ENCODE data around the gene ARHGAP5. TPM values are rescaled to one million over a fixed set of nuclear protein-coding genes. Genes with fewer than 3 reads are reported as not detected.
A peak's percentile ranks its signal among the peaks of the same experiment; 100 is the strongest.

ARHGAP5 gene
- polyA plus RNA-seq, 1 donor = 56.3 TPM

DNA sequence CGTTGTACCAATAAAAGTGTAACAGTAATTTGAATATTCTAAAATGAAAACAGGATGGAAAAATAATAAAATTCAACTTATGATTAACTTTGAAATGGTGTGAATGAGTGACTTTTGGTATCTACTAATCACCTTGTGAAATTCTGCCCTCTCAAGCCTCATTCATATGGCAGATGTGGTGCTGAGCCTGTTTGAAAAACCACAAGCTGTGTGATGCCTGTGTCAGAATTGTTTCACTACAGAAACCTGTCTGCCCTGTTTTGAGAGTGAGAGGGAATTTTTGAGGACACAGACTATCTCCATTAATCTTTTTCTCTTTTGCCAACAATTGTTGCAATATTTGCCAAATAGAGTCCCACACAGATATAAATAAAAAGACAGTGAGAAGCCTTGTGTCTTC is 120.8 kb downstream of the ARHGAP5 start:
- 100% methylated on average over 1 of the region's 1 CpG for WGBS (ENCODE audit: insufficient coverage, low lambda C conversion rate)
- H3K36me3 ChIP-seq (ENCODE audit: control insufficient read depth, insufficient read depth, low read length) = no peaks in the 10 kb centered on the region
- no peak overlapping the region for H3K27ac ChIP-seq (ENCODE audit: low read length)
- H3K4me1 ChIP-seq (ENCODE audit: control insufficient read depth, insufficient read depth, low read length) = peaks cover 3% of the 10 kb centered on the region
- H3K27me3 ChIP-seq (ENCODE audit: control insufficient read depth, insufficient read depth, low read length) = no peaks in the 10 kb centered on the region
- no peaks in the 10 kb centered on the region for H3K9me3 ChIP-seq (ENCODE audit: control insufficient read depth, low read depth, low read length)
- DNase-seq = no peak
- no peak overlapping the region for H3K4me3 ChIP-seq (ENCODE audit: low read length)

DNA sequence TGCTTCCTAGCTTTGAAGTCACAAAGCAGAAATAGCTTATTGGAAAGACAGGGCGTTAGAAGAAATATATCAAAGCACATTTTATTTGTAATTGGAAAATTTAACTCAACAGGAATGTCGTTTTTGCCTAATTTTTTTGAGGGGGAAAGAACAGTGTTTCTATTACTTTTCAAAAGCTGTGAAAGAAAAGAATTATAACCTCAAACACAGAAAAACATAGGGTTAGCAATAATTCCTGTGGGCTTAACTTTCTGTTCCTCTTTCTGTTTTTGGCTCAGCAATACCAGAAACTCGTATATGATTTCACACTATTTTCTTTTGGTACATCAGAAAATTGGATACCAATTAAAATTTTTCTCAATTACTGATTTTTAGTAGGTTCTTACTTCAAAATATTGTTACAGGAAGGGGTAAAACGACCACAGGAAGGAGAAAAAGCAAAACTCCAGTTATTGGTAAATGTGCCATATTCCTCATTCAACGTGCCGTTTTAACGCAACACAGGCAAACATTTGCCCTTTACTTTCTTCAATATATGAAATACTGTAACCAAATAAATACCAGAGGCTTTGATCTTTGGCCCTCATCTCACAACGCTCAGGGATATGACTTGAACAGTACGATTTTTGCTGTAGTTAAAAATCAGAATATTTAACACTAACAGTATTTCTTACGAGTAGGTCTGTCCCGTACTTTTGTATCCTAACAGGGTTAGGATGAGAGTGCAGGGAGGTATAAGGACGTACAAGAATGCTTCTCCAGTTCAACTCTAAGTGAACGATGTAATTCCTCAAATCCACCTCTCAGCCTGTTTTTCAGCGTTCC is 123.5 kb downstream of the ARHGAP5 start:
- no peak for DNase-seq
- peaks cover 6% of the 10 kb centered on the region for H3K4me1 ChIP-seq (ENCODE audit: control insufficient read depth, insufficient read depth, low read length)
- peak overlapping the region; percentile 88 for H3K27ac ChIP-seq (ENCODE audit: low read length)
- no peaks in the 10 kb centered on the region for H3K9me3 ChIP-seq (ENCODE audit: control insufficient read depth, low read depth, low read length)
- H3K4me3 ChIP-seq (ENCODE audit: low read length) = peak overlapping the region; percentile 68
- no peaks in the 10 kb centered on the region for H3K36me3 ChIP-seq (ENCODE audit: control insufficient read depth, insufficient read depth, low read length)
- H3K27me3 ChIP-seq (ENCODE audit: control insufficient read depth, insufficient read depth, low read length) = no peaks in the 10 kb centered on the region
- WGBS (ENCODE audit: insufficient coverage, low lambda C conversion rate) = 37% methylated on average over 6 of the region's 14 CpGs

DNA sequence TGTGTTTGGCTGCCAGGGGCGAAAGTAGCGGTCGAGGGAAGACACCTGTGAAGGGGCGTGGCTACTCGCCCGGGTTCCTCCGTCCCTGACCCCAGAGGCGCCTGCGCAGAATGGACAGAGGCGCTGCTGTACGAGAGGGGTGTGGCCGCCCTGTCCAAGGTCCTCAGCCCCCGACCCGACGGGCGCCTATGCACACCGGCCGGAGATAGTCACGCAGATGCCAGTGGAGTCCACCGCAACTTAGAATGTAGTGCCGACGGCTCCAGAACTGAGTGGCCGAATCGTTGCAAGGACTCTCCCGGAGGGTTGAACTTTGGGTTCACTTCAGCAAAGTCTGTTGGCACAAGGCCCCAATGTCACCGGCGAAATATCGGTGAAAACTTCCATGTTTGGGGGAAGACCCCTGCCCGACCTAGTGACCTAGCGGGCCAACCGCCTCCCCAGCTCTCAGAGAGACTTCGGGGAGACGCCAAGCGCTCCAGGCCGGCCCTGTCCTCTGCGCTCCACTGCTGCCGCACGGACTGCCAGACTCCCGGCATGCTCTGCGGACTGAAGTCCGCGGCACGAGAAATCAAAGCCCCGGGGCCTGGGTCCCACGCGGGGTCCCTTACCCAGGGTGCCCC is 124.2 kb downstream of the ARHGAP5 start:
- peak; percentile 90 to 93 for DNase-seq
- no CpG with 5 or more reads among the region's 46 CpGs for WGBS (ENCODE audit: insufficient coverage, low lambda C conversion rate)
- H3K36me3 ChIP-seq (ENCODE audit: control insufficient read depth, insufficient read depth, low read length) = no peaks in the 10 kb centered on the region
- H3K27ac ChIP-seq (ENCODE audit: low read length) = peak overlapping the region; percentile 88
- peaks cover 10% of the 10 kb centered on the region for H3K4me1 ChIP-seq (ENCODE audit: control insufficient read depth, insufficient read depth, low read length)
- H3K4me3 ChIP-seq (ENCODE audit: low read length) = peak overlapping the region; percentile 68
- no peaks in the 10 kb centered on the region for H3K27me3 ChIP-seq (ENCODE audit: control insufficient read depth, insufficient read depth, low read length)
- H3K9me3 ChIP-seq (ENCODE audit: control insufficient read depth, low read depth, low read length) = no peaks in the 10 kb centered on the region

DNA sequence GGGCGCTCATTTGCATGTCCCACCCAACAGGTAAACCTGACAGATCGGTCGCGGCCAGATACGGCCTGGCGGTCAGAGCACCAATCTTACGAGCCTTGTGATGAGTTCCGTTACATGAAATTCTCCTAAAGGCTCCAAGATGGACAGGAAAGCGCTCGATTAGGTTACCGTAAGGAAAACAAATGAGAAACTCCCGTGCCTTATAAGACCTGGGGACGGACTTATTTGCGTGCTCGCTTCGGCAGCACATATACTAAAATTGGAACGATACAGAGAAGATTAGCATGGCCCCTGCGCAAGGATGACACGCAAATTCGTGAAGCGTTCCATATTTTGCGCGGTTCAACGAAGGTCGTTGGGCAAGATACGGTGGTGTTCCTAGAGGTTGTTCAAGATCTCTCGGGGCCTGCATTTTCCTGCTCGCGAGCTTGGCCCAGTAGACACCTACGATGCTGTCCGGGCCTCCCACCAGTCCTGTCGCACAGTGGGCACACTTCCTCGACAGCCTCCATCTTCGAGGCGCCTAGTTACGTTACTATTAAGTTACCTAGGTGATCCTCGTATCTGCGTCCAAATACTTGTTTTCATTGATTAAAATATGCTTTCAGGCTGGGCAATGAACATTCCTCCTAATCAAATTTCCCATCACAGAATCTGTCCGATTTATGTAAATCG is 124.8 kb downstream of the ARHGAP5 start, which contains the start of gene RNU6-7:
TSS of gene RNU6-7 (plus strand) at position 230 of the 675 bp plus-strand sequence.
- peak within 1 kb of the TSS; percentile 68 for H3K4me3 ChIP-seq (ENCODE audit: low read length)
- no CpG with 5 or more reads among the region's 40 CpGs for WGBS (ENCODE audit: insufficient coverage, low lambda C conversion rate)
- no peaks in the 10 kb centered on the region for H3K9me3 ChIP-seq (ENCODE audit: control insufficient read depth, low read depth, low read length)
- peak within 1 kb of the TSS; percentile 88 for H3K27ac ChIP-seq (ENCODE audit: low read length)
- DNase-seq = peak in 1 of 2 donors; percentile 80
- no peaks in the 10 kb centered on the region for H3K36me3 ChIP-seq (ENCODE audit: control insufficient read depth, insufficient read depth, low read length)
- peaks cover 13% of the 10 kb centered on the region for H3K4me1 ChIP-seq (ENCODE audit: control insufficient read depth, insufficient read depth, low read length)
- no peaks in the 10 kb centered on the region for H3K27me3 ChIP-seq (ENCODE audit: control insufficient read depth, insufficient read depth, low read length)

DNA sequence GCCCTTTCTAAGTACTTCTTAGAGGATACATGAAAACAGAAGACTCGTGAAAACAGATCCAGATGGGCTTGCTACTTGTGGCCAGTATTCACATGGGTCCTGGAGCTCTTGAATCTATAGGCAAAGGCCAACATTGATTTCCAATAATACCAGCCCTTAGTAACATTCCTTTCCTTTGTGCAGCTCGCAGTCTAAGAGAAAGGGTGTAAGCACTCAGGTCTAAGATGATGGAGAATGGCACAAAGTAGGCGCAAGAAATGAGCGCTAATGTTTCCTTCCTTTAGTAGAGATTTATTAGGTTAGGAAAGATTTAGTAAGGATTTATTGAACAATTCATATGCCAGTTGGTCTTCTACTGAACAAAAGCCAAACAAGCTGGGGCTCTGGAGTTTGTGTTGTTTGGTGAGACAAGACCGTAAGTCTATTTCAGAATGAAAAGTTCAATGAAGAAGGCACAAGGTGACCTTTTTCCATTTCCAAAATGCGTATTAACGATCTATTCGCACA is 125.4 kb downstream of the ARHGAP5 start:
- WGBS (ENCODE audit: insufficient coverage, low lambda C conversion rate) = 0% methylated on average over 5 of the region's 8 CpGs
- Histone ChIP-seq H3K27me3 (ENCODE audit: control insufficient read depth, insufficient read depth, low read length) (no peaks in the 10 kb centered on the region), H3K27ac (ENCODE audit: low read length) (peak overlapping the region; percentile 88), H3K9me3 (ENCODE audit: control insufficient read depth, low read depth, low read length) (no peaks in the 10 kb centered on the region), H3K4me1 (ENCODE audit: control insufficient read depth, insufficient read depth, low read length) (peaks cover 13% of the 10 kb centered on the region), H3K4me3 (ENCODE audit: low read length) (peak overlapping the region; percentile 68), H3K36me3 (ENCODE audit: control insufficient read depth, insufficient read depth, low read length) (no peaks in the 10 kb centered on the region)
- DNase-seq = peak in 1 of 2 donors; percentile 57

DNA sequence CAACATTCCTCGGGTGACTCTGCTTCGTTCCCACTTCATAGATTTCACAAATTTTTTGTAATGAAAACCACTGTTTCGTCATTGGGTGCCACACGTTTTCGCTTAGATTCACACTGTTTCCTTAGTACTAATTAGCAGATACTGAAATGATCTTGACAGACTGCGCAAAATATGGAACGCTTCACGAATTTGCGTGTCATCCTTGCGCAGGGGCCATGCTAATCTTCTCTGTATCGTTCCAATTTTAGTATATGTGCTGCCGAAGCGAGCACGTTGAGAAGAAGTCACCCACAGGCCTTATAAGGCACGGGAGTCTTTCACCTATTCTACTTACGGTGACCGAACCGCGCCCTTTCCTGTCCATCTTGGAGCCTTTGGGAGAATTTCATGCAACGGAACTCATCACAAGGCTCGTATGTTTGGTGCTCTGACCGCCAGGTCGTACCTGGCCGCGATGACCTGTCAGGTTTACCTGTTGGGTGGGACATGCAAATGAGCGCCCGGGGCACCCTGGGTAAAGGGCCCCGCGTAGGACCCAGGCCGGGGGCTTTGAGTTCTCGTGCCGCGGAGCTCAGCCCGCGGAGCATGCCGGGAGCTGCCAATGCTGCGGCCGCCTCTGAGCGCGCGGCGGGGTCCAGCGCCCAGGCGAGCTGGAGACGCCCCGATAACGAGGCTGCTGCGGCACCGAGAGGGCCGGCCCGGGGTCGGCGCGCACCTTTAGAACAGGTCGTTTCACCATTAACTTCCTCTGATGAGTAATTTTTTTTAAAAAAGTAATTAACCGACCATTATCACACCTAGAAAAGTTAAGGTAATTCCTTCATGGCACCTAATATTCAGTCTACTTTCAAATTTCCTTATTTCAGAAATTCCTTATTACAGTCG is 126.1 kb downstream of the ARHGAP5 start, which contains the start of gene RNU6-8:
TSS of gene RNU6-8 (minus strand) at position 272 of the 885 bp plus-strand sequence.
- H3K36me3 ChIP-seq (ENCODE audit: control insufficient read depth, insufficient read depth, low read length) = no peaks in the 10 kb centered on the region
- no peaks in the 10 kb centered on the region for H3K27me3 ChIP-seq (ENCODE audit: control insufficient read depth, insufficient read depth, low read length)
- peak within 1 kb of the TSS; percentile 88 for H3K27ac ChIP-seq (ENCODE audit: low read length)
- H3K4me1 ChIP-seq (ENCODE audit: control insufficient read depth, insufficient read depth, low read length) = peaks cover 13% of the 10 kb centered on the region
- 0% methylated on average over 2 of the region's 57 CpGs for WGBS (ENCODE audit: insufficient coverage, low lambda C conversion rate)
- peak; percentile 91 to 94 for DNase-seq
- H3K9me3 ChIP-seq (ENCODE audit: control insufficient read depth, low read depth, low read length) = no peaks in the 10 kb centered on the region
- H3K4me3 ChIP-seq (ENCODE audit: low read length) = peak within 1 kb of the TSS; percentile 68

DNA sequence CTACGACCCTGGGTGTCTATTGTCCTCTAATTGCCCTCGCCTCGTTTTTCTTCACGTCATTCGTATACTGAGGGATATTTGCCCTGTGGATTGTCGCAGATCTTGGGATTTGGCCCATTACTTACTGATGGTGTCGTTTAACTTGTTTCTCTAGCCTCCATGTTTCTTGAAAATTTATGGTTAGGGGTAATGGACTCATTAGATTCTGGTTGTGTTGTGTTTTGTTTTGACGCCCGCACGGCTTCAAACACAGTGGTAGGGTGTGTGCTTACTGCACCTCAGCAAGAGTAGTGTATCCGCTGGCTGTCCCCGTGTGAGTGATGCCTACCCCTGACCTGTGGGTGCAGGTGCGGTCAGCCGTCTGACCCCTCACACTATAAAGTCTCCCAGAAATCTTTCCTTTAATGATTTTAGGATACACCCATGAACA is 126.8 kb downstream of the ARHGAP5 start:
- WGBS (ENCODE audit: insufficient coverage, low lambda C conversion rate) = no CpG with 5 or more reads among the region's 14 CpGs
- Histone ChIP-seq H3K9me3 (ENCODE audit: control insufficient read depth, low read depth, low read length) (no peaks in the 10 kb centered on the region), H3K4me1 (ENCODE audit: control insufficient read depth, insufficient read depth, low read length) (peaks cover 13% of the 10 kb centered on the region), H3K4me3 (ENCODE audit: low read length) (peak overlapping the region; percentile 68), H3K27me3 (ENCODE audit: control insufficient read depth, insufficient read depth, low read length) (no peaks in the 10 kb centered on the region), H3K27ac (ENCODE audit: low read length) (peak overlapping the region; percentile 88), H3K36me3 (ENCODE audit: control insufficient read depth, insufficient read depth, low read length) (no peaks in the 10 kb centered on the region)
- peak in 1 of 2 donors; percentile 70 for DNase-seq

DNA sequence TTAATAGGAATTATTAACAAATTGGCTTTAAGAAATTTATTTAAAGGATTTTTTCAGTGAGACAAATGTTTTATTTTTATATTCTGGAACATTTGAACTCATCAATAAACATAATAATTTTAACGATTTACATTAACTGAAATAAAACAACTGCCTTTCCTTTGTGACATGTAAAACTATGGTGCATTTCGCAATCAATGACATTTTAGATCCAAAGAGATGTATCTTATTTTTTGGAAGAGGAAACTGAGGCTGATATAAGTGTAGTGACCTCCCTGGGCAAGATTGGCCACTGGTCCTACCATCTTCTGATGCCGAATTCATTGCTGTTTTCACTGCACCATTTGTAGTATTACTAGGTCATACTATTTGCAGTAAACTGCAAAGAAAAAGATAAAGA is 128.4 kb downstream of the ARHGAP5 start:
- Histone ChIP-seq H3K27me3 (ENCODE audit: control insufficient read depth, insufficient read depth, low read length) (no peaks in the 10 kb centered on the region), H3K27ac (ENCODE audit: low read length) (no peak overlapping the region), H3K9me3 (ENCODE audit: control insufficient read depth, low read depth, low read length) (no peaks in the 10 kb centered on the region), H3K4me1 (ENCODE audit: control insufficient read depth, insufficient read depth, low read length) (peaks cover 13% of the 10 kb centered on the region), H3K4me3 (ENCODE audit: low read length) (no peak overlapping the region), H3K36me3 (ENCODE audit: control insufficient read depth, insufficient read depth, low read length) (no peaks in the 10 kb centered on the region)
- 100% methylated on average over 1 of the region's 3 CpGs for WGBS (ENCODE audit: insufficient coverage, low lambda C conversion rate)
- no peak for DNase-seq

DNA sequence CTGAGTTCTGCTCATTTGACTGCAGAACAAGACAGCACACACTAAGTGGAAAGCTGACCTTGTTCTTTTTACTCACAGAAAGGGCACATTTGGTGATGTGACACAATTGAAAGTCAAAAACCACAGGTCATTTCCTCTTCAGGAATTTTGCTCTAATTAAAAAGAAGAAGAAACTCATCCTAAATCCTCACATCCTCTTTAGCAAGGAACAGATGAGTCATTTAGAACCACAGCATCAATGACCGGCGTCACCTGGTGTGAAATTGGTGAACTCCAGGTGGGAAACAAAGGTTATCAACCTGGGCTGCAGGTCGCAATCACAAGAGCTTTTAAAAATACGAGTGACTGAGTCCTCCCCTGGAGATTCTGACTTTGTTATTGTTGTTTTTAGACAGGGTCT is 128.9 kb downstream of the ARHGAP5 start:
- Histone ChIP-seq H3K9me3 (ENCODE audit: control insufficient read depth, low read depth, low read length) (no peaks in the 10 kb centered on the region), H3K36me3 (ENCODE audit: control insufficient read depth, insufficient read depth, low read length) (no peaks in the 10 kb centered on the region), H3K27me3 (ENCODE audit: control insufficient read depth, insufficient read depth, low read length) (no peaks in the 10 kb centered on the region), H3K4me3 (ENCODE audit: low read length) (no peak overlapping the region), H3K4me1 (ENCODE audit: control insufficient read depth, insufficient read depth, low read length) (peaks cover 13% of the 10 kb centered on the region), H3K27ac (ENCODE audit: low read length) (no peak overlapping the region)
- no CpG with 5 or more reads among the region's 4 CpGs for WGBS (ENCODE audit: insufficient coverage, low lambda C conversion rate)
- no peak for DNase-seq

Data from large intestine (tissue), 3 donors.